GM19023 (cell line): ENCODE data around the gene SNX18.

Source experiments
- ATAC-seq: cut with Tn5 transposase; IDR thresholded peaks from one replicate; pipeline ENCODE4 v1.9.1; 2021; ENCODE audit warnings: mild to moderate bottlenecking, moderate library complexity; ENCODE audit not compliant: unreplicated experiment

SNX18 gene

GRCh38 chr5:54579591-54580295 lies 62.2 kb downstream of the SNX18 start:
- ATAC-seq = no peak

DNA sequence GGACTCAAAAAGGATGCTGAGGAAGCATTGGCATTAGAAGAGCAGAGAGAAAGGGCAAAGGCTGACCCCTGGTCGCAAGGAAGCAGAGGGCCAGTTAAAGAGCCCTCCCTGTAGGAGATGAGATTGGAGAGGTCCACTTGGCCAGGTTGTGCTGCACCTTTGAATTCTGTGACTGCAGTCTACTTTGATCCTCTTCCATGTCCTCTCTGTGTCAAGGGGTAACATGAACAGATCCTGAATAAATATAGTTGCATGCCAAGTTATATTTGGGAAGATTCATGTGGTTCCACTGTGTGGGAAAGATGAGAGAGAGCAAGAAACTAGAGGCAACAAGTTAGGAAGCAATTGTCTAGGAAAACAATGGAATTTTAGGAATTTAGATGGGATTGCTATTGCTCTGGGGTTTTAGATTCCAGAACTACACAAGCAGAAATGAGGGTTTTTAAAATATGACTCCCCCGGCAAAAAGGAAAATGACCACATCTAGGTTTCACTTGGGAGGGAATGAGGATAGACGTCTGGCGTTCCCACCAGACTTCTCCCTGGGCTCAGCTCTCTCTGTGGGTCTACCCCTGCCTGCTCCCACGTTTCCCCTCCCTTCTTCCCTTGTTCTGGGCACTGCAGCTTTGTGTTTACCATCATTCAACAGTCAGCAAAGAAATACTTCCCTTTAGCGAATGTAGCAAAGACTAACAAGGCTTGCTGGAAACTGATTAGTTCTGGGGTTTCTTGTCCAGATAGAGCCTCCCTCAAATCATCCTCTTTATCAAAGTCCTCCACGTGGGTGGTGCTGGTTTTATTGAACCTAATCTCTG lies 63.6 kb downstream of the SNX18 start:
- no peak for ATAC-seq

DNA sequence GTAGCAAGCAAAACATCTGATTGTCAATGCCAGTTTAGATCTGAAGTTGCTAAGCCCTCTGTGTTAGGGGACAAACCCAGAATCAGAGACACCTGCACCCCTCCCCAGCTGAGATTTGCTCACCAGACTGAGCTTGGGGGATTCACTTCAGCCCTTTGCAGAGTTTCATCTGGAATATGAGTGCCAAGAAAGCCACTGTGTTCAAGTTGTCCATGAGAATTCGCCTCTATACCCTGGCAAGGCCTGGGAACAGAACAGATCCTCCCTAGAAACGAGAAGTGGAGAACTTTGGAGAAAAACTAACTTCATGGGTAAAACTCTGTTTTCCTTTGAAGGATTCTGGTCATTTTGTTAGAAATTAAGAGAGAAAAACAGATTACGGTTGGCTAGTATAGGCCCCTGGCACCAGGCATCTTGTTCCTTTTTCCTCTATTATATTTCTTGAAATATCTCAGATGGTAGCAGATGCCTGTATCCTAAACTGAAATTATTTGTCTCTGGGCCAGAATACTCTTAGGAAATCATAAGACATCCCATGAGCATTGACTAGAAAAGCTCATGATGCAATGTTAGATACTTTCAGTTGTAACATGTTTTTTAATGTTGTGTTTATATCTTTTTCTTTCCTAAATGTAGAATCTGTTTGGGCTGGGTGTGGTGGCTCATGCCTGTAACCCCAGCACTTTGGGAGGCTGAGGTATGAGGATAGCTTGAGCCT lies 64.4 kb downstream of the SNX18 start:
- ATAC-seq = no peak

DNA sequence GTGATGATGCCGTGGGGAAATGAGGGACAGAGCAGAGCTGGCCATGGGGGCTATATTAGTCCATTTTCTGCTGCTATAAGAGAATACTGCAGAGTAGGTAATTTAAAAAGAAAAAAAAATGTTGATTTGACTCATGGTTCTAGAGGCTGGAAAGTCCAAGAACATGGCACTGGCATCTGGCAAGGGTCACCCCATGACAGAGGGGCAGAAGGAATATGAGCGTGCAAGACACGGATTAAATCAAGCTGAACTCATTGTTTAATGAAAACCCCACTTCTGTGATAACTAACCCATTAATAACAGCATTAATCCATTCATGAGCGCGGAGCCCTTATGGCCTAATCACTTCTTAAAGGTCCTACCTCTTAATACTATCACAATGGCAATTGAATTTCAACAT lies 68.8 kb downstream of the SNX18 start:
- no peak for ATAC-seq

- no peak for ATAC-seq
Observed at GRCh38 chr5:54589786-54590185, 72.2 kb downstream of the SNX18 start.

DNA sequence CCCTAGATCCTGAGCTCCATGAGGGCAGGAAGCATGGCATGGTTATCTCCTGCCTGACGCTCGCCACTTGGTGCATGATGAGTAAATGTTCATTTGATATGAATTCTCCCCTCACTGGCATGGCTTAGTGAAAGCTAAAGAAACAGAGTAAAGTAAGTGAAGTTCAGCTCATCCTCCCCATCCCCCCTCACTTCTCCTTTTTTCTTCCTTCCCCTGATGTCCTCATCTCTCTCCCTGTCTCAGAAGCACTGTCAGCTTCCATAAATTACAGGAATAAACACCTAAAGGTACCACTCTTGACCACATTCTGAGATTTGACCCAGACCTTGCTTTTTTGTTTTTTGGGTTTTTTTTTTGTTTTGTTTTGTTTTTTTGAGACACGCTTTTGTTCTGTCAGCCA lies 73.3 kb downstream of the SNX18 start:
- ATAC-seq = no peak

DNA sequence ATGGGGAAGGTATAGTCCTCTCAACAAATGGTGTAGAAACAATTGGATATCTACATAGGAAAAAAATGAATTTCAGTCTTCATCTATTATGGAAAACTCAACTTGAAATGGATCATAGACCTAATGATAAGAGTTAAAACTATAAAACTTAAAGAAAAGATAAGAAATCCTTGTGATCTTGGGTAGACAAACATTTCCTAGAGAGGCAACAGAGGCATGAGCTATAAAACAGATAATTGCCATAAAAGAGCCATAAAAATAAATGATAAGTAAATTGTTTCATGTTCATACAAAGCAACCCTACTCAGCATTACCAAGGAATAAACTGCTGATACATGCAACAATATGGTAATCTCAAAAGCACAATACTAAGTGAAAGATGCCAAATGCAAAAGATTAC lies 76.2 kb downstream of the SNX18 start:
- no peak for ATAC-seq

- ATAC-seq = no peak
Observed at GRCh38 chr5:54594181-54594580, 76.6 kb downstream of the SNX18 start.

- ATAC-seq = no peak
Observed at GRCh38 chr5:54595721-54596120, 78.2 kb downstream of the SNX18 start.
